LNCAP (cell line): ENCODE data around the gene TMEM222.

Experiments
- CTCF ChIP-seq: fragments of 450-650 bp; IDR thresholded peaks from 2 replicates; pipeline ENCODE4 v1.5.1; 2017; ENCODE audit warnings: mild to moderate bottlenecking

The TMEM222 gene

GRCh38 chr1:27301582-27302199 lies 20.3 kb upstream of the TMEM222 start:
- no peak for TF ChIP-seq CTCF

- no peak for TF ChIP-seq CTCF
Observed at GRCh38 chr1:27302612-27303011, 19.4 kb upstream of the TMEM222 start.

DNA sequence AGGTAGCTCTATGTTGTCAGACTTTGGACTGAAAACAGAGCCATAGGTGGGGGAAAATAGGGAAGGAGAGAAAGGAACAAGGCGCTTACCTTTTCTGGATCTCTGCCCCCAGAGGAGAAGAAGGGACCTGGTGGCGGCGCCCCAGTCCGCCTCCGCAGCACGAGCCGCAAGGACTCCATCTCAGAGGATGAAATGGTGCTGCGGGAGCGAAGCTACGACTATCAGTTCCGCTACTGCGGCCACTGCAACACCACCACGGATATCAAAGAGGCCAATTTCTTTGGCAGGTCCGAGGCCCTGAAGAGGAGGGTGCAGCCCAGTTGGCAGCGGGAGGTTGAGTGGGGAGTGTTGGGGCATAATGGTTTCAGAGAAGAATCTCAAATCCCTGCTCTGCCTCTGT lies 18.5 kb upstream of the TMEM222 start:
- no peak for TF ChIP-seq CTCF

GRCh38 chr1:27306071-27306470 lies 15.9 kb upstream of the TMEM222 start:
- TF ChIP-seq CTCF = no peak

DNA sequence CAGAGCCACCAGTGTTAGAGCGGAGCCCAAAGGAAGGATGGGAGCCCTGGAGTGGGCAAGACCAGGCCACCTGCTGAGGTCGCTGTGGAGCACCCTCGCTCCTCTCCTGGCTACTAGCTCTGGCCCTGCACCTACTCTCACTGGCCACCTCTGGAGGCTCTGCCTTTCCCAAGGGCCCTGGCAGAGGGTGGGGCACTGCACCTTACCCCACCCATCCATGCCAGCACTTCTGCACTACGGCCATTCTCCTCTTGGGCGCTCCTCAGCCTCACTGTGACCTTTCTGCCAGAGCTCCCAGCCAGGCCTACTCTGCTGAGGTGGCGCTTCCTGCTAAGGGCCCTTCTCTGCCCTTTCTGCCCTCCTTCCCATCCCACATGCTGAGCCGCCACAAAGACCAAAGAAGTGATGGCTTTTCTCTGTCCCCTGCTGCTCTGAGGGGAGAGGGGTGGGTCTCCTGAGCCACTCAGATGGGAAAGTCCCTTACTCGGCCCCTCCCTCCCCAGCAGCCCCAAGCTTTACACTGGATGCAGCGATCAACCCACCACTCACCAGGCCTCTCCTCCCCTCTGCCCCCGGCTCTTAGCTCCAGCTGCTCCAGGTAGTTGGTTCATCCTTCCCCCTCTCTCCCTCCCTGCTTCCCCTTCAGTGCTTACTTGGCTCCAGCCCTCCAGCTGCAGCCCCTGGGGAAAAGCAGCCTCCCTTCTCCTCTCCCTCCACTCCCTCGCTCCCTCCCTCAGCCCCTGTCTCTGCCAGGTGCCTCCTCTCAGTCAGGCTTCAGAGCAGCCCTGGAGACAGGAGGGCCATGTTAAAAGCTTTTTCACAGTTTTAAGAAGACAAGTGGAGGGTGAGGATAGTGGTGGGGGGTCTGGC lies 14.8 kb upstream of the TMEM222 start:
- no peak for TF ChIP-seq CTCF

- no peak for TF ChIP-seq CTCF
Observed at GRCh38 chr1:27307874-27308598, 13.9 kb upstream of the TMEM222 start.

- TF ChIP-seq CTCF = no peak
Observed at GRCh38 chr1:27314169-27314568, 7.8 kb upstream of the TMEM222 start.
